Measurements from ENCODE around the gene CPT1B. TPM values are rescaled to one million over a fixed set of nuclear protein-coding genes. Genes with fewer than 3 reads are reported as not detected.

The CPT1B gene
- polyA plus RNA-seq, 1 donor from 2014 or later, result 72.4 TPM

- Histone ChIP-seq H3K4me2 (ENCODE audit: low read length) (peak overlapping the region; percentile 88), H3K9me2 (ENCODE audit: insufficient read depth, low read length) (no peaks in the 10 kb centered on the region), H3K9me3 (ENCODE audit: low read length) (no peaks in the 10 kb centered on the region), H3K79me2 (replicated peaks; ENCODE audit: insufficient read depth, low read length) (no peaks in the 10 kb centered on the region), H3K4me3 (ENCODE audit: low read length) (peak overlapping the region; percentile 95), H3K27ac (ENCODE audit: low read length) (peak overlapping the region; percentile 69), H3F3A (ENCODE audit: insufficient read depth, low read length, poor library complexity, severe bottlenecking) (no peaks in the 10 kb centered on the region), H4K20me1 (ENCODE audit: insufficient read depth) (no peaks in the 10 kb centered on the region), H3K36me3 (ENCODE audit: insufficient read depth, low read length) (no peaks in the 10 kb centered on the region), H2AFZ (ENCODE audit: low read depth, low read length) (no peak overlapping the region), H3K9ac (ENCODE audit: low read length) (peak overlapping the region; percentile 81), H3K27me3 (ENCODE audit: insufficient read depth, low read depth, low read length) (peaks cover 4% of the 10 kb centered on the region)
- TF ChIP-seq TAF1 (IDR thresholded peaks at IDR 0.05; ENCODE audit: low read depth) (no peak), REST (IDR thresholded peaks at IDR 0.05; ENCODE audit: borderline replicate concordance) (no peak), POLR2AphosphoS5 (IDR thresholded peaks at IDR 0.05) (no peak), CTCF (IDR thresholded peaks at IDR 0.05; ENCODE audit: poor library complexity, severe bottlenecking) (no peak), EZH2 (IDR thresholded peaks at IDR 0.05; ENCODE audit: borderline replicate concordance, insufficient read depth, low read length, poor library complexity, severe bottlenecking) (no peak), MXI1 (conservative IDR thresholded peaks at IDR 0.05; ENCODE audit: poor library complexity, severe bottlenecking) (no peak), RAD21 (conservative IDR thresholded peaks at IDR 0.05) (no peak), SMC3 (conservative IDR thresholded peaks at IDR 0.05; ENCODE audit: poor library complexity) (no peak)
Measured at GRCh38 chr22:50524676-50525103, 53.5 kb downstream of the CPT1B start.

- no peak overlapping the region for H2AFZ ChIP-seq (ENCODE audit: low read depth, low read length)
- H3K27me3 ChIP-seq (ENCODE audit: insufficient read depth, low read depth, low read length), result no peaks in the 10 kb centered on the region
- no peaks in the 10 kb centered on the region for H3K9me2 ChIP-seq (ENCODE audit: insufficient read depth, low read length)
- H3K4me3 ChIP-seq (ENCODE audit: low read length), result peak overlapping the region; percentile 95
- no peaks in the 10 kb centered on the region for H3K36me3 ChIP-seq (ENCODE audit: insufficient read depth, low read length)
- H3F3A ChIP-seq (ENCODE audit: insufficient read depth, low read length, poor library complexity, severe bottlenecking), result no peaks in the 10 kb centered on the region
- H3K27ac ChIP-seq (ENCODE audit: low read length), result no peak overlapping the region
- no peaks in the 10 kb centered on the region for H3K79me2 ChIP-seq (replicated peaks; ENCODE audit: insufficient read depth, low read length)
- H4K20me1 ChIP-seq (ENCODE audit: insufficient read depth), result no peaks in the 10 kb centered on the region
- peak overlapping the region; percentile 81 for H3K9ac ChIP-seq (ENCODE audit: low read length)
- H3K9me3 ChIP-seq (ENCODE audit: low read length), result no peaks in the 10 kb centered on the region
- TF ChIP-seq MXI1 (conservative IDR thresholded peaks at IDR 0.05; ENCODE audit: poor library complexity, severe bottlenecking) (no peak), EZH2 (IDR thresholded peaks at IDR 0.05; ENCODE audit: borderline replicate concordance, insufficient read depth, low read length, poor library complexity, severe bottlenecking) (no peak), SMC3 (conservative IDR thresholded peaks at IDR 0.05; ENCODE audit: poor library complexity) (no peak), REST (IDR thresholded peaks at IDR 0.05; ENCODE audit: borderline replicate concordance) (no peak), RAD21 (conservative IDR thresholded peaks at IDR 0.05) (no peak), CTCF (IDR thresholded peaks at IDR 0.05; ENCODE audit: poor library complexity, severe bottlenecking) (no peak), EP300 (conservative IDR thresholded peaks at IDR 0.05; ENCODE audit: poor library complexity, severe bottlenecking) (no peak), POLR2AphosphoS5 (IDR thresholded peaks at IDR 0.05) (no peak), TAF1 (IDR thresholded peaks at IDR 0.05; ENCODE audit: low read depth) (no peak)
- H3K4me2 ChIP-seq (ENCODE audit: low read length), result peak overlapping the region; percentile 88
Measured at GRCh38 chr22:50523806-50524675, 54.2 kb downstream of the CPT1B start.

Measured in neural cell (in vitro differentiated cells).